IMR-90 (cell line): ENCODE data around the gene HNRNPH3. TPM values are rescaled to one million over a fixed set of nuclear protein-coding genes. Genes with fewer than 3 reads are reported as not detected.

Experiments used
- ATAC-seq: fragments of 200-7000 bp; cut with Tn5 transposase; 2 replicates; pipeline ENCODE4 v1.9.1; 2020; ENCODE audit warnings: low read depth, mild to moderate bottlenecking, moderate library complexity
- BruUV-seq: library from RNA; stranded (reverse); fragments of 400-500 nt; replicated peaks from 2 replicates; lab custom pipeline; 2021; lab: Mats Ljungman, UMichigan
- CTCF ChIA-PET: fragments of 300-600 bp; formaldehyde crosslinking; extraction: SDS; loops from one replicate; lab custom pipeline; 2021; ENCODE audit warnings: antibody characterized with exemption; lab: Yijun Ruan, JAX
- POLR2A ChIA-PET: fragments of 300-600 bp; sonication (Branson Sonifier 250); formaldehyde crosslinking; loops from one replicate; lab custom pipeline; 2022; ENCODE audit warnings: antibody characterized with exemption; ENCODE audit not compliant: unreplicated experiment; lab: Charles Lee
- DNase-seq: peaks from one replicate; pipeline ENCODE4 v3.0.0; 2013
- H2AFZ ChIP-seq: replicated peaks from 2 replicates; pipeline ENCODE3; 2013; ENCODE audit warnings: low read length, mild to moderate bottlenecking; ENCODE audit not compliant: poor library complexity
- H2AK5ac ChIP-seq: 2 replicates; pipeline ENCODE4 v1.6.1; 2013; ENCODE audit warnings: low read depth, low read length, inconsistent platforms
- H2AK9ac ChIP-seq: replicated peaks from 2 replicates; pipeline ENCODE3; 2013; ENCODE audit warnings: mild to moderate bottlenecking, low read depth, low read length, moderate library complexity; ENCODE audit not compliant: poor library complexity
- H2BK120ac ChIP-seq: 2 replicates; pipeline ENCODE4 v1.6.1; 2013; ENCODE audit warnings: low read depth, low read length, inconsistent platforms
- H2BK15ac ChIP-seq: 3 replicates; pipeline ENCODE4 v1.6.1; 2013; ENCODE audit warnings: low read depth, low read length, inconsistent platforms
- H2BK20ac ChIP-seq: 2 replicates; pipeline ENCODE4 v1.6.1; 2013; ENCODE audit warnings: low read depth, mild to moderate bottlenecking, inconsistent platforms, low read length, moderate library complexity
- H2BK5ac ChIP-seq: 2 replicates; pipeline ENCODE4 v1.6.1; 2013; ENCODE audit warnings: mild to moderate bottlenecking, low read depth, low read length, inconsistent platforms; ENCODE audit not compliant: poor library complexity, severe bottlenecking
- H3K14ac ChIP-seq: replicated peaks from 2 replicates; pipeline ENCODE4 v1.6.1; 2013; ENCODE audit warnings: low read depth, low read length, inconsistent platforms
- H3K18ac ChIP-seq: 2 replicates; pipeline ENCODE4 v1.6.1; 2013; ENCODE audit warnings: low read depth, low read length, control low read depth
- H3K23ac ChIP-seq: 2 replicates; pipeline ENCODE4 v1.6.1; 2013; ENCODE audit warnings: low read depth, low read length, inconsistent platforms
- H3K27ac ChIP-seq: 2 replicates; pipeline ENCODE4 v1.5.1; 2013; ENCODE audit warnings: mild to moderate bottlenecking, control low read depth, low read length; ENCODE audit not compliant: insufficient read depth
- H3K27me3 ChIP-seq: 2 replicates; pipeline ENCODE4 v1.6.1; 2013; ENCODE audit warnings: low read length; ENCODE audit not compliant: control insufficient read depth, insufficient read depth
- H3K36me3 ChIP-seq: 2 replicates; pipeline ENCODE4 v1.6.1; 2013; ENCODE audit warnings: low read length, mixed read lengths; ENCODE audit not compliant: control insufficient read depth, insufficient read depth
- H3K4ac ChIP-seq: 2 replicates; pipeline ENCODE4 v1.6.1; 2013; ENCODE audit warnings: low read depth, low read length, inconsistent platforms
- H3K4me1 ChIP-seq: 2 replicates; pipeline ENCODE4 v1.6.1; 2013; ENCODE audit warnings: low read length, mixed read lengths; ENCODE audit not compliant: control insufficient read depth, insufficient read depth
- H3K4me2 ChIP-seq: 2 replicates; pipeline ENCODE4 v1.6.1; 2013; ENCODE audit warnings: low read depth, mild to moderate bottlenecking, control low read depth, low read length, moderate library complexity
- H3K4me3 ChIP-seq: 2 replicates; pipeline ENCODE4 v1.5.1; 2013; ENCODE audit warnings: low read depth, mild to moderate bottlenecking, control low read depth, low read length, moderate library complexity; ENCODE audit not compliant: insufficient read depth
- H3K56ac ChIP-seq: 2 replicates; pipeline ENCODE4 v1.6.1; 2013; ENCODE audit warnings: low read length, inconsistent platforms; ENCODE audit not compliant: insufficient read depth; ENCODE audit errors: extremely low read depth
- H3K79me1 ChIP-seq, 2 experiments: 2 replicates each; pipeline ENCODE4 v1.6.1; 2013; ENCODE audit warnings: low read length in 2 of 2, inconsistent platforms in 1 of 2, low read depth in 1 of 2
- H3K9ac ChIP-seq: 2 replicates; pipeline ENCODE4 v1.6.1; 2013; ENCODE audit warnings: low read depth, low read length, control low read depth
- H3K9me1 ChIP-seq: 2 replicates; pipeline ENCODE4 v1.6.1; 2013; ENCODE audit warnings: low read length, inconsistent platforms; ENCODE audit not compliant: insufficient read depth
- H3K9me3 ChIP-seq: 2 replicates; pipeline ENCODE4 v1.6.1; 2013; ENCODE audit warnings: low read length; ENCODE audit not compliant: control insufficient read depth, insufficient read depth
- H4K20me1 ChIP-seq: 2 replicates; pipeline ENCODE4 v1.6.1; 2013; ENCODE audit warnings: low read length, inconsistent platforms; ENCODE audit not compliant: insufficient read depth
- H4K5ac ChIP-seq: 2 replicates; pipeline ENCODE4 v1.6.1; 2013; ENCODE audit warnings: mild to moderate bottlenecking, low read depth, low read length, control low read depth
- H4K8ac ChIP-seq, 2 experiments: 2 replicates each; pipeline ENCODE4 v1.6.1; 2013; ENCODE audit warnings: low read depth in 2 of 2, low read length in 2 of 2, control low read depth in 1 of 2, inconsistent platforms in 1 of 2
- H4K91ac ChIP-seq: 2 replicates; pipeline ENCODE4 v1.6.1; 2013; ENCODE audit warnings: low read depth, low read length, inconsistent platforms; ENCODE audit not compliant: insufficient read depth
- CEBPB ChIP-seq: IDR thresholded peaks from 2 replicates; pipeline ENCODE4 v1.6.1; 2012; ENCODE audit warnings: low read depth, low read length, improper control_type of control experiment
- CHD1 ChIP-seq: IDR thresholded peaks from 2 replicates; pipeline ENCODE4 v1.6.1; 2012; ENCODE audit warnings: low read depth, low read length, improper control_type of control experiment
- FOS ChIP-seq: fragments of 150-350 bp; IDR thresholded peaks from 2 replicates; pipeline ENCODE4 v1.6.1; 2016; ENCODE audit warnings: low read depth, low read length
- MAFK ChIP-seq: IDR thresholded peaks from 2 replicates; pipeline ENCODE4 v1.6.1; 2012; ENCODE audit warnings: low read depth, low read length, improper control_type of control experiment
- MAZ ChIP-seq: IDR thresholded peaks from 2 replicates; pipeline ENCODE4 v1.6.1; 2012; ENCODE audit warnings: low read depth, mild to moderate bottlenecking, low read length, improper control_type of control experiment, moderate library complexity, borderline replicate concordance
- MXI1 ChIP-seq: IDR thresholded peaks from 2 replicates; pipeline ENCODE4 v1.6.1; 2012; ENCODE audit warnings: low read depth, mild to moderate bottlenecking, low read length, moderate library complexity, borderline replicate concordance
- NFE2L2 ChIP-seq: fragments of 150-350 bp; IDR thresholded peaks from 2 replicates; pipeline ENCODE4 v1.6.1; 2016; ENCODE audit warnings: low read depth, mild to moderate bottlenecking, low read length
- POLR2A ChIP-seq: IDR thresholded peaks from 2 replicates; pipeline ENCODE4 v1.6.1; 2012; ENCODE audit warnings: mild to moderate bottlenecking, low read depth, low read length
- RAD21 ChIP-seq: IDR thresholded peaks from 2 replicates; pipeline ENCODE4 v1.6.1; 2012; ENCODE audit warnings: low read length, improper control_type of control experiment
- RCOR1 ChIP-seq: IDR thresholded peaks from 2 replicates; pipeline ENCODE4 v1.6.1; 2012; ENCODE audit warnings: mild to moderate bottlenecking, low read length, improper control_type of control experiment; ENCODE audit not compliant: insufficient replicate concordance
- RFX5 ChIP-seq: IDR thresholded peaks from 2 replicates; pipeline ENCODE4 v1.8.0; 2012; ENCODE audit warnings: low read depth, mild to moderate bottlenecking, low read length, moderate library complexity
- SMC3 ChIP-seq: fragments of 150-350 bp; IDR thresholded peaks from 2 replicates; pipeline ENCODE4 v1.6.1; 2016; ENCODE audit warnings: low read depth, mild to moderate bottlenecking, antibody characterized with exemption, low read length, moderate library complexity
- WGBS, 2 experiments: methylation state at CpG; one replicate each; pipeline versions ENCODE4 v1.1.5 to v1.1.7; 2013; ENCODE audit warnings: missing lambda C conversion rate in 2 of 2; ENCODE audit not compliant: insufficient read length in 1 of 2; ENCODE audit errors: extremely low coverage in 2 of 2; 5-methylcytosine and 5-hydroxymethylcytosine counted together
- dilution Hi-C: fragments of 300-500 bp; cut with HindIII; formaldehyde crosslinking; loops from one replicate; pipeline ENCODE4 v1.14.3; 2018; ENCODE audit warnings: low sequenced_read_pairs; ENCODE audit not compliant: unreplicated experiment
- in situ Hi-C: fragments of 300-500 bp; cut with MboI; formaldehyde crosslinking; loops from 3 replicates; pipeline ENCODE4 v1.14.3; 2019; ENCODE audit warnings: low sequenced_read_pairs, inconsistent platforms, mixed read lengths
- intact Hi-C: fragments of 100-400 bp; cut with micrococcal nuclease; formaldehyde crosslinking; loops from 2 replicates; pipeline ENCODE4 v1.10.0; 2022
- polyA plus RNA-seq, 3 experiments: library from polyadenylated mRNA; depleted of rRNA; stranded (reverse); fragments of >200 nt; gene quantifications; 2 replicates each; pipeline ENCODE4 v1.2.3, GENCODE V29; 2012; ENCODE audit warnings: low replicate concordance in 1 of 3
- total RNA-seq: library from RNA; depleted of rRNA; stranded (reverse); fragments of >200 nt; gene quantifications from 2 replicates; pipeline ENCODE4 v1.2.3, GENCODE V29; 2012
- TF ChIP-seq, protein P1 (sequence below): fragments of 150-350 bp; IDR thresholded peaks from 2 replicates; pipeline ENCODE4 v1.6.1; 2016; ENCODE audit warnings: low read depth, mild to moderate bottlenecking, low read length, moderate library complexity, borderline replicate concordance
- TF ChIP-seq, protein P2 (sequence below): fragments of 150-350 bp; IDR thresholded peaks from 2 replicates; pipeline ENCODE4 v1.6.1; 2017; ENCODE audit warnings: mild to moderate bottlenecking, antibody characterized with exemption, low read length, low read depth

The HNRNPH3 gene
- total and polyA plus RNA-seq, 2 of the 4 experiments (the other 2 are of a cell fraction): 10.6 to 142 TPM

DNA sequence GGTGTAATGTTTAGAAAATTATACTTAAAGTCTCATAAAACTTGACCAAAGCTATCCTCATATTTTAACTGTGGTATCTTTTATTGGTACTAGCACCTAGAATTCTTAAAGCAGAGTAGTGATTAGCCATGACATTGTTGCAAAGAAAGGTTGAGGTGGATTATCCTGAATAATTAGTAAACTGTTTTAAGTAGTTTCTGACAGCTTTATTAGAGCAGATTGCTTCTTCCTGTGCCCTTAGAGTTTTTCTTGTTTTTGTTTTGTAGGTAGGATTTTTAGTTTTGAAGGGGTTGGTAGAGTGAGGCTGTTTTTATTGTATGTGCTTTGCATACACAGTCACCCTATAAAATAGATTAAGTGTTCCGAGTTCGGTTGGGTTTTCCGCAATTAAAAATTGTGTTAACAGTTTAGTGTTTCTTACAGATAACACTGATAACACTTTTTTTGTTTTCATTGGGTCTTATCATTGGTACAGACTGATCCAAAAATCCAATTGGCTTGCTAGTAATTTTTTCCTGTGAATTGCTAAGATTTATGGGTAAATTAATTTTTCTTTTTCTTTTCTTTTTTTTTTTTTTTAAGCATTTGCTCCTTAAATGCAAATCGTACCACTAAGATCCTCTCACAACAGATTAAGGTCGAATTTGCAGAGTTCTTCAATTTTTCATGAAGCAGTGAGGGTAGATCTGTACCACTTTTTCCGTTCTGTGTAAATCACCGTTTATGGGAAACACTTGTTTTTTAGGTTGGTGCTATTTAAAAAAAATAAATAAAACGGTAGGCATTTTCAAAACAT is 3.0 kb downstream of the HNRNPH3 start:
- CTCF ChIA-PET: interaction anchor here (0.6 to 1.9 kb wide), 3 partner anchors 34 to 479 kb away, joined by 3 to 6 read pairs (median 4); no protein-coding TSS in a partner anchor
- no peak for TF ChIP-seq CHD1
- TF ChIP-seq SMC3: no peak
- TF ChIP-seq, protein P1, sequence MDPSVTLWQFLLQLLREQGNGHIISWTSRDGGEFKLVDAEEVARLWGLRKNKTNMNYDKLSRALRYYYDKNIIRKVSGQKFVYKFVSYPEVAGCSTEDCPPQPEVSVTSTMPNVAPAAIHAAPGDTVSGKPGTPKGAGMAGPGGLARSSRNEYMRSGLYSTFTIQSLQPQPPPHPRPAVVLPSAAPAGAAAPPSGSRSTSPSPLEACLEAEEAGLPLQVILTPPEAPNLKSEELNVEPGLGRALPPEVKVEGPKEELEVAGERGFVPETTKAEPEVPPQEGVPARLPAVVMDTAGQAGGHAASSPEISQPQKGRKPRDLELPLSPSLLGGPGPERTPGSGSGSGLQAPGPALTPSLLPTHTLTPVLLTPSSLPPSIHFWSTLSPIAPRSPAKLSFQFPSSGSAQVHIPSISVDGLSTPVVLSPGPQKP: no peak
- TF ChIP-seq, protein P2, sequence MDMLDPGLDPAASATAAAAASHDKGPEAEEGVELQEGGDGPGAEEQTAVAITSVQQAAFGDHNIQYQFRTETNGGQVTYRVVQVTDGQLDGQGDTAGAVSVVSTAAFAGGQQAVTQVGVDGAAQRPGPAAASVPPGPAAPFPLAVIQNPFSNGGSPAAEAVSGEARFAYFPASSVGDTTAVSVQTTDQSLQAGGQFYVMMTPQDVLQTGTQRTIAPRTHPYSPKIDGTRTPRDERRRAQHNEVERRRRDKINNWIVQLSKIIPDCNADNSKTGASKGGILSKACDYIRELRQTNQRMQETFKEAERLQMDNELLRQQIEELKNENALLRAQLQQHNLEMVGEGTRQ: no peak
- TF ChIP-seq FOS: no peak
- no peak for TF ChIP-seq MAZ
- no peak for TF ChIP-seq RAD21
- TF ChIP-seq CEBPB: no peak
- TF ChIP-seq MXI1: no peak
- TF ChIP-seq NFE2L2: no peak
- TF ChIP-seq RFX5: no peak
- TF ChIP-seq MAFK: no peak
- no peak for TF ChIP-seq POLR2A
- no peak for TF ChIP-seq RCOR1

More for the DNA sequence above, 3.0 kb downstream of the HNRNPH3 start:
- Histone ChIP-seq H3K27ac (no peak overlapping the region), H4K91ac (no peak overlapping the region), H3K9me3 (no peaks in the 10 kb centered on the region), H2BK120ac (no peak overlapping the region), H4K20me1 (peaks cover 71% of the 10 kb centered on the region), H3K4me3 (peak overlapping the region; percentile 98), H3K4ac (no peak overlapping the region), H3K23ac (peak overlapping the region; percentile 53; the same call in 1 of the 2 replicates), H2AFZ (no peak overlapping the region), H3K9me1 (peaks cover 8% of the 10 kb centered on the region; the same call in 1 of the 2 replicates), H2AK9ac (no peak overlapping the region), H3K79me1 (peaks cover 4 to 26% of the 10 kb centered on the region in 2 experiments; a peak in 3 of 4 replicates), H2AK5ac (no peak overlapping the region), H3K4me2 (peak overlapping the region; percentile 92), H2BK5ac (no peak overlapping the region), H2BK20ac (no peak overlapping the region), H3K9ac (peak overlapping the region; percentile 51; the same call in 1 of the 2 replicates), H3K36me3 (peaks cover 16% of the 10 kb centered on the region), H3K4me1 (peaks cover 4% of the 10 kb centered on the region), H2BK15ac (no peak overlapping the region), H3K27me3 (no peaks in the 10 kb centered on the region), H4K5ac (no peak overlapping the region), H3K18ac (no peak overlapping the region), H3K56ac (no peak overlapping the region), H4K8ac (no peak overlapping the region), H3K14ac (no peak overlapping the region)
- in situ Hi-C loops: no loop called here
- POLR2A ChIA-PET: no interaction called here
- intact Hi-C loops: loop anchor here (10.0 kb wide), 3 partner anchors 260 to 480 kb away; partner anchors contain the start of genes HERC4 and SIRT1
- no TSS peak for BruUV-seq
- ATAC-seq (no peak), DNase-seq (no peak)
- WGBS, 2 experiments: no CpG with 5 or more reads among the region's 8 CpGs
- dilution Hi-C loops: no loop called here
